GM18517 (cell line): ENCODE measurements around the gene PZP.
"Not testable (repeated sequence)": the region's sequence is repeated elsewhere in the genome, so short reads cannot be mapped to it uniquely, and the experiment has no call there.

Experiments
- ATAC-seq: cut with Tn5 transposase; IDR thresholded peaks from one replicate; pipeline ENCODE4 v1.9.1; 2021; ENCODE audit warnings: mild to moderate bottlenecking, moderate library complexity; ENCODE audit not compliant: unreplicated experiment

PZP gene

DNA sequence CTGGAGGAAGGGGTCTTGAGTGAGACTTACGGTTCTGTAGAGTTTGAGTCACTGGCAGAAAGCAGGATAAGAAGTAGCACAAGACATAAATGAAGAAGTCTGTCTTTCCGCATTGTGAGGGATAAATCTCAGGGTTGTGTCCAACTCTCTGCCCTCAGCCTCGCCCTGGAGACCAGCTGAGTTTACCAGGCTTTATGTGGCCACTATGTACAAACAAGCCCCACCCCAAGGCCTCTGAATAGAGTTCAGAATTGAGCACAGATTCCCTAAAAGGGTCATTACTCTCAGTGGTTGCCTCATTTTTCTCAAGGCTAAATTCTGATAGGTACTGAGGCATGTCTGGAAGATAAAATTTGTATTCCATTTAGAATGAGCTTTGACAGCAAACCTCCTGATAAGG, at the start of gene PZP:
Gene PZP, minus strand, starts transcription at position 167 of the 400 bp plus-strand sequence. Its CDS starts 54 bp downstream, at position 113.
- ATAC-seq, result no peak

DNA sequence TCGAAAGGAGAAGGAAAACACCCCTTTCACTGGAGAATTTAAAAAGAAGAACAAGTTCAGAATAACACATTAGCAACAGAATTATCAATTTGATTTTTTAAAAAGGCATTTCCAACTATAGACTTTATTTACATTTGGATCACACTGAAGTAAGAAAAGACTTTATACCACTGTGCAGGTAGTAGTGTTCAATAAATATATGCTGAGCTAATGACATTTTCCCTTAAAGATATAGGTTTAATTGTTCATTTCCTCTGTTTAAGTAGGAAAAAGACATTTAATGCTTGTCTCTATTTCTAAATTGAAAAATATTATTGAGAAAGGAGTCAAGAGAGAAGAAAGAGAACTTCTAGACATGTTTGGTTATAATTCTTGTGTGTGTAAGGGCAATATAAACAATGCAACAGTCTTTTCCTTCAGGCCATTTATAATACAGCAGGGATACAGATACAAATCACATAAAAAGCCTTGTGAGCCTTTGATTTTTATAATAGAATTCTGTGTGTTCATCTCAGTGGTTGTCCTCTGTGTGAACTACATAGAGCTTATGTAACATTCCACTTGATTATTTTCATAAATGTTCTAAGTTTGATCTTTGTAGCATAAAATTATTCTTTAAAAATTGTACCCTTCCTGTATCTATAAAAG, 48.7 kb upstream of the PZP start:
- no peak for ATAC-seq

DNA sequence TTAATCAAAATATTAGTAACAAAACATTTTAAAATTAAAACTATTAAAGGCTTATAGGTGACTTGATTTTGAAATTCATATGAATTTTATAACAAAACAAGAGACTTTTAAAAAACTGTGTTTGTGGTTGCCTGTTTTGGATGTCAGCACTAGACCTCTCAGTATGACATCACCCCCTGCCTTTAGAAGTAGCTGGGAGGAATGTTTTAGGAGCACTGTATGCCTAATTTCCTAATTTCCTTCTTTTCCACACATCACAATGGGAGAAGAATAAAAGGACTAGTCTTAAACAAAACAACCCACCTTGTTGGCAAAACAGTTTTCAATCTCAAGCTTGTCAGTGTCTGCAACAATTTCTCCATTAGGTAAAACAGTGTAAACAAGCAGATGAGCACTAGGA, 48.1 kb upstream of the PZP start:
- ATAC-seq, result no peak

DNA sequence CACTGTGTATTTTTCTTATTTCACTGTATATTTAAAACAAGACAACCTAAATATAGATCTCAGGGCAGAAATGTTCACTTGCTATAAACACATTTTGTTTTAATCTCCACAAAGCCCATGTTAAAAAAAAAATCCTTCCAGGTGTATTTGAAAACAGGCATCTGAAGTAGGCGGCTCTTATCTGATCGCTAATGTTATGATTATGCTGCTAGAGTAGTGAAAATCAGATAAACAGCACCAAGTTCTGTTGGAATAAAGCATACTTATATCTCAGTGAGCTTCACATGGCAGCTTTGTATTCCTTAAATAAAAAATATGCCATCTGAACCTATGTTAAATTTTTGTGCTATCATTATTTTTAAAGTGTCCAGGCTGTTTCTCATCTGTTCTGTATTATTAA, 47.6 kb upstream of the PZP start:
- ATAC-seq, result no peak

DNA sequence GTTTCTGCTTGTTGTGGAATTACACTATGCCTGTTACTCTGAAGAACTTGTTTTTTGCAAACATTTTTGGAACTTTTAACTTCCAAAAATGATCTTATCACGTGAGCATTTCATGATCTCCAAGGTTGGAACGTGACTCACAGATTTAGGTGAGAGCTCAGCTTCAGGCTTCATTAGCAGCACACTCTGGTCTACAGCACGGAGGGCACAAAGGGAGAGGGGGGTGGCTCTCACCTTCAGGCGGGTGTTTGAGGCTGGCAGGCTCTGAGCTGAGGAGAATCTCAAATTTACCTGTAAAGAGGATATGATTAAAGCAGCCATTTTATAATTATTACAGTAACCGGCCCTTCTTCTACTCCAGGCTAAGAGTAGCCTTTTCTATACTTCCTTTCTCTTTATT, 45.3 kb upstream of the PZP start:
- ATAC-seq, result no peak

DNA sequence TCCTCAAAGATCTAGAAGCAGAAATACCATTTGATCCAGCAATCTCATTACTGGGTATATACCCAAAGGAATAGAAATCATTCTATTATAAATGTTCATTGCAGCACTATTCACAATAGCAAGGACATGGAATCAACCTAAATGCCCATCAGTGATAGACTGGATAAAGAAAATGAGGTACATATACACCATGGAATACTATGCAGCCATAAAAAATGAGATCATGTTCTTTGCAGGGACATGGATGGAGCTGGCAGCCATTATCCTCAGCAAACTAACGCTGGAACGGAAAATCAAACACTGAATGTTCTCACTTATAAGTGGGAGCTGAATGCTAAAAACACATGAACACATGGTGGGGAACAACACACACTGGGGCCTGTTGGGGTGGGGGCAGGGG, 44.6 kb upstream of the PZP start:
- ATAC-seq, result not testable (repeated sequence)

DNA sequence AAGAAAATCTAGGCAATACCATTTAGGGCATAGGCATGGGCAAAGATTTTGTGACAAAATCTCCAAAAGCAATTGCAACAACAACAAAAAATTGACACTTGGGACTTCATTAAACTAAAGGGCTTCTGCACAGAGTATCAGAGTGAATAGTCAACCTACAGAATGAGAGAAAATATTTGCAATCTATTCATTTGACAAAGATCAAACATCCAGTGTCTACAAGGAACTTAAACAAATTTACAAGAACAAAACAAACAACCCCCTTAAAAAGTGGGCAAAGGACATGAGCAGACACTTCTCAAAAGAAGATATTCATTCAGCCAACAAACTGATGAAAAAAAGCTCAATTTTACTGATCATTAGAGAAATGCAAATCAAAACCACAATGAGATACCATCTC, 44.1 kb upstream of the PZP start:
- no peak for ATAC-seq

DNA sequence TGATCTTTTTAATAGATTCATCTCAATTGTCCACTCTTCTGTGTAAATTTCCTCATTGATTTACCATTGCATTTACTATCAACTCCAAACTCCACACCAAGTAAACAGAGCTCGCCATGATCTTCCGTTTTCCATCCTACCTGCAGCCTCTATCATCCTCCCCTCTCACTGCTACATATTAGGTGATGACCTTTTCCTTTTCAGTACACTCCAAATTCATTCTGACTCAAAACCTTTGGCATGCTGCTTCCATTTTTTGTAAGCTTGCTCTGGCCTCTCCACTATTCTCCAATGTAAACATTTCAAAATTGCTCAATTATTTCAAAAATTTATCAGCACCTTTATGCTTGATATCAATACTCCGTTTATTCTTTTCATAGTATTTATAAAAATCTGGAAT, 40.2 kb upstream of the PZP start:
- ATAC-seq, result no peak

DNA sequence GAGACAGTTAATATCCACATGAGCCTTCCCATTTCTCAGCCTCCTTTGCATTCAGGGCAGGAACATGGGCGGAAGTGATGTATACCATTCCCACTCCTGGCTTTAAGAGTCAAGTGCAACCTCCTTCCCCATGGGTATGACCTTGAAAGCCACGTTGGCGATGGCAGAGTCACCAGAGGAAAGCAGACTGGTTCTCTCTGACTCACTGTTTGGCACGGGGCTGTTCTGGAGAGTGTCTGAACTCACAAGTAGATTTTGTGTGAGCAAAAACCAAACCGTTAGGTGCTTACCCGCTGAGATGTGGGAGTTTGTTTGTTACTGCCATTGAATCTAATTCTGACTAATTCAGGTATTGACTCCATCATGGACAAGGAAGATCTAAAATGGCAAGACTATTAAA, 36.7 kb upstream of the PZP start:
- peak; percentile 68 for ATAC-seq

DNA sequence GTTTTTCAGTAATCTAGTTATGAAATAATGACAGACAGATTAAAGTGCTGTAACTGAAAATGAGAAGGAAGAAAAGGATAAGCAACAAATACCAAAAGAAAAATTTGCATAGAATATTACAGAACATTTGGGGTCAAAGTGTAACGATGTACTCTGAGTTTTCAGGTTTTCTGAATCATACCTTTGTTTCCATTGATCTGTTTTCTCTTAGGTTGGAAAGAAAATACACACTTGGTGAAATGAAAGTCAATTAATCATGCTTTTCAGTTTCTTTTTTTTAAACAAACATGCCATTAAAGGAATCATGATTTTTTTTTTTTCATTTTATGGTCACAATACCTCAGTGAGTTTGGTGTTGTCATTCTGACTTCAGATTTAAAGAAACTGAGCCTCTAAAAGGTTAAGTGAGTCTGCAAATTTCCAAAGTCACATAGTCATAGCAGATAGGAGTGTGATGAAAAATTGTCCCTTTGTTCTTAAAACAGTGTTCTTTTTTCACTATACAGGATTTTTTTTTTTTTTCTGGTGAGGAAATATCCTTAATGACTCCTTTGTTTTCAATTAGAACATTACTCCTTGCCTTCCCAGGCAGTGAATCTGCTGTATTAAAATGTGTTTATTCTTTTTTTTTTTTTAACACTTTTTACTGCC, 35.9 kb upstream of the PZP start:
- no peak for ATAC-seq

DNA sequence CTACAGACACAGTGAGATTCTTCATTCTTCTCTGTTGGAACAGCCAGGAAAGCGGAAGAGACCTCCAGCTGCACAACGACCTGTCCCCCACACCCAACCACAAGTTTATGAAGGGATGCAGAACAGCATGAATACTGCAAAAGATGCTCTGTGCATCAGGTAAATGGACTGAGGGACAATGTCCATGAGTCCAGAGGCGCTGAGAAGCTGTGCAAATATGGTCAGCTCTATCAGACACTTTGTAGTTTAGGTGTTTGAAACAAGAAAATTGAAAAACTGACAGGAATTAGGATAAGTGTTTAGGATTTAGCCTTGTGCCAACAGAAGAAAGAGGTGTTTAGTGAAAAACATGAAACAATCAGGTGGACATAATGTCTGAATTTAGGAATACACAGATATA, 33.1 kb upstream of the PZP start:
- ATAC-seq, result no peak

DNA sequence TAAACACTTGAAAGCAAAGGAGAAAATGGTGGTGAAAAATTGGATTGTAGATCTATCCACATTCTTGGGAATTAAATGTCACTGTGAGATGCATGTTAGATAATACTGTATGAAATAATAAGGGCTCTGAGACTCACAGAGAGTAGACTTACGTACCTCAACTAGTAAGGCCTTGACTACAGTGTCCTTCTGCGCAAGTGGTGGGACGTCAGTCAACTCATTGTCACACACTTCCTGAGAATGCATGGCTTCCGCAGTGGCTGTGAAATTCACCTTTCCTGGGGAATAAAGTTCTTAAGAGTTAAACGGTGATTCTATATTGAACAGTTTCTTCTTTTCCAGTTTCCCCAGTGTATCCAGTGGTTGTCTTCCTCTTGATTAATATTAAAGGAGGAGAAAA, 32.6 kb upstream of the PZP start:
- ATAC-seq, result no peak

DNA sequence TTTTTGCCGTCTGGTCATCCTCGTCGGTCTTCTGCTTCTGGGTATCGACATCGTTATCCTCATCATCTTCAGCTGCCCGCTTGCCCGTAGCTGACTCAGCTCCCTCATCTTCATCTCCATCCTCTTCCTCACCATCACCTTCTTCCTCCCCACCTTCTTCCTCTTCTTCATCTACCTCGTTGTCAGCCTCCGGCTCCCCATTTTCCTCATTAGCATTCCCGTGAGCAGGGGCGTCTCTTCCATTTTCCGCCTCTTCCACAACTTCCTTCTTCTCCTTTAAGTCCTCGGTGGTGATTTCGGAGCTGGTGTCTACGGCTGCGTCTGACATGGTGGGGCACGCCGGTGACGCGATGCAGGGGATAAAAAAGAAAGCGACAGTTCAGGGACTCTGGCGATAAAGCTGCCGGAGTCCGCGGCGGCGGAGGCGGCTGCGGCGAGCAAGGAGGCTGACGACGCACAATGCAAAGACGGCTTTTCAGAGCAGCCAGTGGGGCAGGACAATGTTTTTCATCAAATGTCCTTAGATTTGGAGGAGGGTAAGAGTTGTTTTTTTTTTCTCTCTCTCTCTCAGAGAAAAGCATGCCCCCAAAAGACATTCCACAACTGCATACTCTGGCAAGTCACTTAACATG, 31.9 kb upstream of the PZP start:
- not testable (repeated sequence) for ATAC-seq

DNA sequence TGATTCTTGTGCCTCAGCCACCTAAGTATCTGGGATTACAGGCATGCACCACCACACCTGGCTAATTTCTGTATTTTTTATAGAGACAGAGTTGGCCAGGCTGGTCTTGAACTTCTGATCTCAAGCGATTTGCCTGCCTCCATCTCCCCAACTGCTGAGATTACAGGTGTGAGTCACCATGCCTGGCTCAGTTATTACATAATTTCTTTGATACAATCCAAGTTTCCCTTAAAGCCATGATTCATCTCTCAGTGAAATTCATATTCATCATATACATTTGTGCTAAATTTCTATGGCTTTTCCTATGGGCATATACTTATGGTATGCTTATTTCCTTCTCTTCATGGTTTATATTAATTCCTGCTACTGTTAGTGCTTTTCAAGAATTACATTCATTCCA, 29.1 kb upstream of the PZP start:
- no peak for ATAC-seq

DNA sequence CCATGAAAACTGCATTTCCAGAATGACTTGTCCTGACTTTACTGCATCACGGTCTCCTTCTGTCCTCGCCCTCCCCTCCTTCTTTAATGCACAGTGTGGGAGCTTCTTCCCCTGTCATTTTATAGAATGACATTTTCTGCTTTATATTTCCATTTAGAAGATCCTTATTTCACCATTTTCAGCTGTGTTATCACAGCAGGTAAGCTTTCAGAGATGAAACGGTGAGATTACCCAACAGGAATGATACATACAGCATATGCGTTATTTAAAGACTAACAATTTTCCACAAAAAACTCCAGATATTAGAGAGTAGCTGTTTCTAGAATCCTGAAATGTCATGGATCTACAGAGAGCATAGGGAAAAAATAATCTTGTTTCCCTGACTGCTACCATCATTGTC, 27.3 kb upstream of the PZP start:
- ATAC-seq, result no peak

DNA sequence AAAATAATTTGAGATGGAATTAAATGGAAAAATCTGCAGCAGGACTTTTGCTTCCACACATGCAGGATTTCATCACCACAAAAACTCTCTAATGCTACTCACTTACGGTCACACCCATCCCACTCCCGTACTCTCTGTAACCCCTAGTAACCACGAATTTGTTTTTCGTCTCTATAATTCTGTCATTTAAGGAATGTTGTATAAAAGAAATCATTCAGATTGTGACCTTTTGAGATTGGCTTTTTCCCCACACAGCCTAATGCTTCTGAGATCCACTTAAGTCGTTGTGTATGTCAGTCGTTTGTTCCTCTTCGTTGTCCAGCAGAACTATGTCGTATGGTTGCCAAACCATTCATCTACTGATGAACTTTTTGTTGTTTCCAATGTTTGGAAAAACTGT, 19.8 kb upstream of the PZP start:
- ATAC-seq, result no peak

DNA sequence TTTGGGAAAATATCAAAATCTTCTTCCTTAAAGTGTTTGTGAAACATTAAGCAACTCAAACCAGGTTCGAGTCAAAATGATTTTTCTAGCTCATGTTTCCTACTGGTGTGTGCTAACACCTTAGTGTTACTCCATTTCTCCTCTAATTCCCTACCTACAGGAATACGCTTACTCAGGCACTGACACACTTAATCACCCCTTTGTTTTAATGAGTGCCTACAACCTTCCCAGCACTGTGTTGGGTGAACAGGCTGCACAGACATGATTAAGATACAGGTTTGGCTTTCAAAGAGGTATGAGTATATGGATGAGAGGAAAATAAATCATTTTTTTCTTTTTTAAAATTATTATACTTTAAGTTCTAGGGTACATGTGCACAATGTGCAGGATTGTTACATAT, 15.6 kb upstream of the PZP start:
- ATAC-seq, result no peak

DNA sequence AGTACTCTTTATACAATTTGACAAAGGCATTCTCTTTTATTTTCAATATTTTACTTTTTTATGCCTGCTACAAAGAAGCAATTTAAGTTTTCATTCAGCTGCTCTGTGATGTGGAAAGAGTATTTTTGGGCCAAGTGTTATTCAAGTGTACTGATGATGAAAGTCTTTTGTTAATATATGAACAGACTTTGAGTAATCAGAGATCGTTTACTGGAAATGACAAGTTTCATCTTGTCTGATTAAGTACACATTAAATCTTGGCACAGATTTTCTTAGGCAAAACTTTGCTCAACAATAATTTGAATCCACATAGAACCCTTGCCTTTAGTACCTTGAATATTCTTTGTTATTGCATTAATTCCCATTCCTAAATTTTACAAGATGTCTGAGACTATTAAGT, 13.3 kb upstream of the PZP start:
- no peak for ATAC-seq

DNA sequence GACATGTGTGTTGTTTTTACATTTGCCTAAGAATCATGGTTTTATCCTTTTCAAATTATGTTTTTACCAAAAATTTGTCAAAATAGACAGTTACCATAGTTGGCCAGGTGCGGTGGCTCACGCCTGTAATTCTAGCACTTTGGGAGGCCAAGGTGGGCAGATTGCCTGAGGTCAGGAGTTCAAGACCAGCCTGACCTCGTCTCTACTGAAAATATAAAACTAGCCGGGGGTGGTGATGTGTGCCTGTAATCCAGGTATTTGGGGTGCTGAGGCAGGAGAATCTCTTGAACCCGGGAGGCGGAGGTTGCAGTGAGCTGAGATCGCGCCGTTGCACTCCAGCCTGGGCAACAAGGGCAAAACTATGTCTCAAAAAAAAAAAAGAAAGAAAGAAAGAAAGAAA, 12.8 kb upstream of the PZP start:
- not testable (repeated sequence) for ATAC-seq

DNA sequence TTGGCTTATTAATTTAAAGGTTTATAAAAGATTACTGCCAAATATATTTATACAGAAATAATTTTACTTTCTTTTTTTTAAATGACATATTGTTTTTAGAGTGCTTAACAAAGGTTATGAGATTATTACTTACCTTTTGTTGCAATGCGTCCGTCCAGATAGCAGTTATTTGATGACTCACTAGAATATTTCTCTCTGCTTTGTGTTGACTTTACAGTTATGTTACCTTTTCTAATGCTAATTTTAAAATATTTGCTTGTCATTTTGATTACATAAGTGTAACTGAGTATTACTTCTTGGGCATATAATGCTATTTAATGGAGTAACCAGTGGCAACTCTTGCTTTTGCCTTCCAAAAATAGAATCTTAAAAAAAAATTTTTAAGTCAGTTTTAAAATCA, 6.3 kb upstream of the PZP start:
- ATAC-seq, result no peak

DNA sequence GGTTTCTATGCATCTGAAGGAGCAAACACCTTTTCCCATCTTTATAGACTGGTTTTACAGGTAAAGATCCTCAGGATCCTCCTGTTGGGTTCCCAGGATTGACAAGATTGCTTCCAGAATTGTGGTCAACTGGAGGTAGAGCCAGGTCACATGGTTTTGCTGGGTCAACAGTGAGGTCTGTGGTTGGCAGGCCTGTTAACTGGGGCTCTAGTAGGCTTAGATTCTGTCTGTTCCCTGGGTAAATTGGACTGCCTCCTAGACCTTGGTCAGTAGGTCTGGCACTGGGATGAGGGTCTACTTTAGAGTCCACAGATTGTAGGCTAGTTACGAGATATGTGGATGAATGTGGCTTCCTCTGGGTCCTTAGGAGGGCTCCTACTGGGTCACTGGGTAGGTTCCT, 3.5 kb upstream of the PZP start:
- no peak for ATAC-seq

DNA sequence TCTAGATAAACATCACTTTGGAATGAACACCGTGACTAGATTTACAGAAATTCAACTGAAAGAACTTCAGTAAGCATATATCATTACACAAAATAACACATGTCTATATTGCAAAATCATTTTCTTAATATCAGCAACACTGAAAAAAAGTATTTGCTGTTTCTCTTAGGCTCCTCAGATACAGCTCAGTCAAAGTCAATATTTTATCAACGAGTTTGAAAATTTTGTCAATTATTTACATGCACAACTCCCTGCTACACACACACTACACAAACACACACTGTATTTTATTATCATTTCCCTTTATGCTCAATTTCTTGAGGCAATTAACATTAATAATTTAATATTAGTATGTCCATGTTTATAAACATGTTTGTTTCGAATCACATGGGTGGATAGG, 3.8 kb downstream of the PZP start:
- no peak for ATAC-seq

DNA sequence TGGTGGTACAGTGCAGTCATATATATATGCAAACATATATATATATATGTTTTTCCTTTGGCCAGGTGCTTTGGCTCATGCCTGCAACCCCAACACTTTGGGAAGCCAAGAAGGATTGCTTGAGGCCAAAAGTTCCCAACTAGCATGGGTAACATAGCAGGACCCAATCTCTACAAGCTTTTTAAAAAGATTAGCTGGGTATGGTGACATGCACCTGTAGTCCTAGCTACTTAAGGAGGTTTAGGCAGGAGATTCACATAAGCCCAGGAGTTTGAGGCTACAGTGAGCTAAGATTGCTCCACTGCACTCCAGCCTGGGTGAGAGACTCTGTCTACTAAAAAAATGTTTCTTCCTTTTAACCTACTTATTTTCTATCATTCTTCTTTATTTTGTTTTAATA, 10.2 kb downstream of the PZP start:
- ATAC-seq, result no peak
